A549 (cell line): Measurements from ENCODE around the gene KIF7.

Experiments
- BHLHE40 ChIP-seq: IDR thresholded peaks from 2 replicates; pipeline ENCODE4 v1.6.1; 2012; ENCODE audit warnings: low read depth, low read length, inconsistent platforms
- CEBPB ChIP-seq, 2 experiments: fragments of >200 bp in 1 of 2; sonication (Bioruptor Twin) in 1 of 2; formaldehyde crosslinking in 1 of 2; IDR thresholded peaks; 2 replicates each; pipeline ENCODE4 v1.6.1; 2012 to 2016
- CHD2 ChIP-seq: fragments of 150-350 bp; IDR thresholded peaks from 2 replicates; pipeline ENCODE4 v1.6.1; 2014; ENCODE audit warnings: low read length; ENCODE audit not compliant: partially characterized antibody
- EP300 ChIP-seq, 2 experiments: fragments of >200 bp; sonication (Bioruptor Twin); formaldehyde crosslinking; IDR thresholded peaks; 2 replicates in 1 of 2; 3 replicates in 1 of 2; pipeline ENCODE4 v1.6.1; 2016 to 2017
- MAX ChIP-seq: IDR thresholded peaks from 2 replicates; pipeline ENCODE4 v1.6.1; 2012
- PHF8 ChIP-seq: fragments of 200-600 bp; sonication (generic); IDR thresholded peaks from 2 replicates; pipeline ENCODE4 v1.6.1; 2016; ENCODE audit warnings: low read depth, mild to moderate bottlenecking, antibody characterized with exemption, moderate library complexity, borderline replicate concordance
- POLR2A ChIP-seq: IDR thresholded peaks from 2 replicates; pipeline ENCODE4 v1.6.1; 2012; ENCODE audit warnings: mild to moderate bottlenecking, low read length
- RAD21 ChIP-seq, 2 experiments: fragments of >200 bp in 1 of 2; sonication (Bioruptor Twin) in 1 of 2; formaldehyde crosslinking in 1 of 2; IDR thresholded peaks in 1 of 2; conservative IDR thresholded peaks in 1 of 2; 2 replicates in 1 of 2; 3 replicates in 1 of 2; pipeline ENCODE4 v1.6.1; 2012 to 2018; ENCODE audit warnings: inconsistent platforms in 1 of 2
- TF ChIP-seq, protein P1 (sequence below): fragments of >200 bp; sonication (Bioruptor Twin); formaldehyde crosslinking; IDR thresholded peaks from 3 replicates; pipeline ENCODE4 v1.5.1; 2016
- TF ChIP-seq, protein P2 (sequence below): IDR thresholded peaks from 2 replicates; pipeline ENCODE4 v1.6.1; 2012; ENCODE audit warnings: low read depth, borderline replicate concordance

DNA sequence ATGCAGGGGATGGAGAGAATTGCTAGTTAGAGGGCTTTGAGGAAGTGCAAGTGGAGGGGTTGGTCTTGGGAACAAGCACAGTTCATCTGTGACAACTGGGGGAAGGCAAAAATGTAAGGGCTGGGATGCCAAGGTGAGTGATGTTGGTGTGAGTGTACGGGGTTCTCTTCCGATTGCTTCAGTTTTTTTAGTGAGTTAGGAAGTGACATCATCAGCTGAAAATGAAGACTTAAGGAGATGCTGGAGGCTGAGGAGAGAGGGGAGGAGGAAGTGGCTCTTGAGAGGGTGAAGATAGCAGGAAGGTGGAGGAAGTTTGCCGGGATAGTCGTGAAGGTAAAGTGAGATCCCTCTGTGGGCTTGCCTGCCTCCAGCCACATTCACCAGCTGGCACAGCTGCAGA lies 67.3 kb downstream of the KIF7 start:
- TF ChIP-seq, protein P1, sequence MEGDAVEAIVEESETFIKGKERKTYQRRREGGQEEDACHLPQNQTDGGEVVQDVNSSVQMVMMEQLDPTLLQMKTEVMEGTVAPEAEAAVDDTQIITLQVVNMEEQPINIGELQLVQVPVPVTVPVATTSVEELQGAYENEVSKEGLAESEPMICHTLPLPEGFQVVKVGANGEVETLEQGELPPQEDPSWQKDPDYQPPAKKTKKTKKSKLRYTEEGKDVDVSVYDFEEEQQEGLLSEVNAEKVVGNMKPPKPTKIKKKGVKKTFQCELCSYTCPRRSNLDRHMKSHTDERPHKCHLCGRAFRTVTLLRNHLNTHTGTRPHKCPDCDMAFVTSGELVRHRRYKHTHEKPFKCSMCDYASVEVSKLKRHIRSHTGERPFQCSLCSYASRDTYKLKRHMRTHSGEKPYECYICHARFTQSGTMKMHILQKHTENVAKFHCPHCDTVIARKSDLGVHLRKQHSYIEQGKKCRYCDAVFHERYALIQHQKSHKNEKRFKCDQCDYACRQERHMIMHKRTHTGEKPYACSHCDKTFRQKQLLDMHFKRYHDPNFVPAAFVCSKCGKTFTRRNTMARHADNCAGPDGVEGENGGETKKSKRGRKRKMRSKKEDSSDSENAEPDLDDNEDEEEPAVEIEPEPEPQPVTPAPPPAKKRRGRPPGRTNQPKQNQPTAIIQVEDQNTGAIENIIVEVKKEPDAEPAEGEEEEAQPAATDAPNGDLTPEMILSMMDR: no peak
- TF ChIP-seq BHLHE40: no peak
- TF ChIP-seq CEBPB (IDR thresholded peaks at IDR 0.05): no peak
- no peak for TF ChIP-seq PHF8
- no peak for TF ChIP-seq EP300 (IDR thresholded peaks at IDR 0.05)
- TF ChIP-seq POLR2A: no peak
- no peak for TF ChIP-seq MAX
- TF ChIP-seq, protein P2, sequence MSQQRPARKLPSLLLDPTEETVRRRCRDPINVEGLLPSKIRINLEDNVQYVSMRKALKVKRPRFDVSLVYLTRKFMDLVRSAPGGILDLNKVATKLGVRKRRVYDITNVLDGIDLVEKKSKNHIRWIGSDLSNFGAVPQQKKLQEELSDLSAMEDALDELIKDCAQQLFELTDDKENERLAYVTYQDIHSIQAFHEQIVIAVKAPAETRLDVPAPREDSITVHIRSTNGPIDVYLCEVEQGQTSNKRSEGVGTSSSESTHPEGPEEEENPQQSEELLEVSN: no peak
- no peak for TF ChIP-seq RAD21 (conservative IDR thresholded peaks at IDR 0.05 in 1 of 2, IDR thresholded peaks at IDR 0.05 in 1 of 2)
- TF ChIP-seq CHD2: no peak
